ENCODE data around the gene CACNA1E. TPM values are rescaled to one million over a fixed set of nuclear protein-coding genes. Genes with fewer than 3 reads are reported as not detected.

The CACNA1E gene
- total and polyA plus RNA-seq, 2 donors (not counting 1 experiment from before 2014, with no cell fraction given) = 0.37 to 0.40 TPM

GRCh38 chr1:181632960-181633359 is 149.6 kb downstream of the CACNA1E start:
- ChIA-PET POLR2A (no interaction called here), CTCF (no interaction called here)
- no peak for ATAC-seq (ENCODE audit: low read depth)
- intact Hi-C loops (cut with micrococcal nuclease) = no loop called here
- Histone ChIP-seq H2AFZ (ENCODE audit: insufficient read depth, low read depth, low read length, poor library complexity, severe bottlenecking) (no peak overlapping the region), H3K79me2 (ENCODE audit: control insufficient read depth, insufficient read depth, low read length) (no peaks in the 10 kb centered on the region), H3K36me3 (replicated peaks in 1 of 2; ENCODE audit: control extremely low read depth in 1 of 2, control insufficient read depth in 1 of 2, extremely low read depth in 1 of 2, insufficient read depth in 2 of 2, low read length in 1 of 2) (no peaks in the 10 kb centered on the region), H4K20me1 (ENCODE audit: control insufficient read depth, insufficient read depth, low read length, poor library complexity, severe bottlenecking) (no peaks in the 10 kb centered on the region), H3K4me3 (ENCODE audit: control extremely low read depth in 1 of 5, extremely low read depth in 1 of 5, insufficient read depth in 1 of 5, low read depth in 2 of 5, low read length in 4 of 5) (no peak overlapping the region), H3K27ac (ENCODE audit: low read length in 2 of 2) (no peak overlapping the region), H3K27me3 (replicated peaks in 1 of 4; ENCODE audit: control extremely low read depth in 1 of 4, control insufficient read depth in 3 of 4, insufficient read depth in 4 of 4, low read length in 3 of 4) (peaks cover 0 to 3% (median 0%) of the 10 kb centered on the region in 4 experiments), H3K9ac (ENCODE audit: low read length) (no peak overlapping the region), H3K4me1 (ENCODE audit: control insufficient read depth in 2 of 2, insufficient read depth in 2 of 2, low read length in 2 of 2) (no peaks in the 10 kb centered on the region), H3K9me3 (ENCODE audit: control extremely low read depth in 1 of 3, control insufficient read depth in 2 of 3, insufficient read depth in 1 of 3, low read length in 2 of 3) (no peaks in the 10 kb centered on the region), H3K4me2 (replicated peaks; ENCODE audit: low read depth, low read length, poor library complexity, severe bottlenecking) (no peak overlapping the region)
- DNase-seq = no peak
- H3K27me3 Mint-ChIP-seq = peaks cover 12% of the 10 kb centered on the region
- no peaks in the 10 kb centered on the region for H3K4me1 Mint-ChIP-seq
- TF ChIP-seq, protein P1, sequence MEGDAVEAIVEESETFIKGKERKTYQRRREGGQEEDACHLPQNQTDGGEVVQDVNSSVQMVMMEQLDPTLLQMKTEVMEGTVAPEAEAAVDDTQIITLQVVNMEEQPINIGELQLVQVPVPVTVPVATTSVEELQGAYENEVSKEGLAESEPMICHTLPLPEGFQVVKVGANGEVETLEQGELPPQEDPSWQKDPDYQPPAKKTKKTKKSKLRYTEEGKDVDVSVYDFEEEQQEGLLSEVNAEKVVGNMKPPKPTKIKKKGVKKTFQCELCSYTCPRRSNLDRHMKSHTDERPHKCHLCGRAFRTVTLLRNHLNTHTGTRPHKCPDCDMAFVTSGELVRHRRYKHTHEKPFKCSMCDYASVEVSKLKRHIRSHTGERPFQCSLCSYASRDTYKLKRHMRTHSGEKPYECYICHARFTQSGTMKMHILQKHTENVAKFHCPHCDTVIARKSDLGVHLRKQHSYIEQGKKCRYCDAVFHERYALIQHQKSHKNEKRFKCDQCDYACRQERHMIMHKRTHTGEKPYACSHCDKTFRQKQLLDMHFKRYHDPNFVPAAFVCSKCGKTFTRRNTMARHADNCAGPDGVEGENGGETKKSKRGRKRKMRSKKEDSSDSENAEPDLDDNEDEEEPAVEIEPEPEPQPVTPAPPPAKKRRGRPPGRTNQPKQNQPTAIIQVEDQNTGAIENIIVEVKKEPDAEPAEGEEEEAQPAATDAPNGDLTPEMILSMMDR (IDR thresholded peaks at IDR 0.05) = no peak
- TF ChIP-seq EZH2 (IDR thresholded peaks at IDR 0.05; ENCODE audit: borderline replicate concordance, insufficient read depth, low read depth, low read length, poor library complexity, severe bottlenecking) = no peak
- no peaks in the 10 kb centered on the region for H3K9me3 Mint-ChIP-seq (ENCODE audit: insufficient read depth)
- no peak overlapping the region for H3K4me3 Mint-ChIP-seq
- H3K27ac Mint-ChIP-seq = no peak overlapping the region
- WGBS (ENCODE audit: insufficient coverage) = 97% methylated on average over 3 of the region's 6 CpGs

- intact Hi-C loops (cut with micrococcal nuclease) = no loop called here
- H3K4me3 ChIP-seq (ENCODE audit: control extremely low read depth in 1 of 5, extremely low read depth in 1 of 5, insufficient read depth in 1 of 5, low read depth in 2 of 5, low read length in 4 of 5) = no peak overlapping the region
- H3K4me1 ChIP-seq (ENCODE audit: control insufficient read depth in 2 of 2, insufficient read depth in 2 of 2, low read length in 2 of 2) = no peaks in the 10 kb centered on the region
- no peaks in the 10 kb centered on the region for H3K79me2 ChIP-seq (ENCODE audit: control insufficient read depth, insufficient read depth, low read length)
- H2AFZ ChIP-seq (ENCODE audit: insufficient read depth, low read depth, low read length, poor library complexity, severe bottlenecking) = no peak overlapping the region
- H3K4me2 ChIP-seq (replicated peaks; ENCODE audit: low read depth, low read length, poor library complexity, severe bottlenecking) = no peak overlapping the region
- WGBS (ENCODE audit: insufficient coverage) = no CpG with 5 or more reads among the region's 1 CpG
- DNase-seq = no peak
- TF ChIP-seq, protein P1 (IDR thresholded peaks at IDR 0.05) = no peak
- TF ChIP-seq EZH2 (IDR thresholded peaks at IDR 0.05; ENCODE audit: borderline replicate concordance, insufficient read depth, low read depth, low read length, poor library complexity, severe bottlenecking) = no peak
- no peak overlapping the region for H3K4me3 Mint-ChIP-seq
- no peaks in the 10 kb centered on the region for H4K20me1 ChIP-seq (ENCODE audit: control insufficient read depth, insufficient read depth, low read length, poor library complexity, severe bottlenecking)
- no peaks in the 10 kb centered on the region for H3K9me3 Mint-ChIP-seq (ENCODE audit: insufficient read depth)
- H3K27me3 ChIP-seq (replicated peaks in 1 of 4; ENCODE audit: control extremely low read depth in 1 of 4, control insufficient read depth in 3 of 4, insufficient read depth in 4 of 4, low read length in 3 of 4) = peaks cover 0 to 3% (median 0%) of the 10 kb centered on the region in 4 experiments
- POLR2A ChIA-PET = no interaction called here
- CTCF ChIA-PET = no interaction called here
- H3K36me3 ChIP-seq (replicated peaks in 1 of 2; ENCODE audit: control extremely low read depth in 1 of 2, control insufficient read depth in 1 of 2, extremely low read depth in 1 of 2, insufficient read depth in 2 of 2, low read length in 1 of 2) = no peaks in the 10 kb centered on the region
- H3K27ac Mint-ChIP-seq = no peak overlapping the region
- H3K27ac ChIP-seq (ENCODE audit: low read length in 2 of 2) = no peak overlapping the region
- no peaks in the 10 kb centered on the region for H3K4me1 Mint-ChIP-seq
- no peak overlapping the region for H3K9ac ChIP-seq (ENCODE audit: low read length)
- H3K27me3 Mint-ChIP-seq = peaks cover 18% of the 10 kb centered on the region
- no peak for ATAC-seq (ENCODE audit: low read depth)
- no peaks in the 10 kb centered on the region for H3K9me3 ChIP-seq (ENCODE audit: control extremely low read depth in 1 of 3, control insufficient read depth in 2 of 3, insufficient read depth in 1 of 3, low read length in 2 of 3)
These were observed 151.8 kb downstream of the CACNA1E start for GRCh38 chr1:181635110-181635509.
